ENCODE measurements around the gene CAPN9.

The CAPN9 gene

DNA sequence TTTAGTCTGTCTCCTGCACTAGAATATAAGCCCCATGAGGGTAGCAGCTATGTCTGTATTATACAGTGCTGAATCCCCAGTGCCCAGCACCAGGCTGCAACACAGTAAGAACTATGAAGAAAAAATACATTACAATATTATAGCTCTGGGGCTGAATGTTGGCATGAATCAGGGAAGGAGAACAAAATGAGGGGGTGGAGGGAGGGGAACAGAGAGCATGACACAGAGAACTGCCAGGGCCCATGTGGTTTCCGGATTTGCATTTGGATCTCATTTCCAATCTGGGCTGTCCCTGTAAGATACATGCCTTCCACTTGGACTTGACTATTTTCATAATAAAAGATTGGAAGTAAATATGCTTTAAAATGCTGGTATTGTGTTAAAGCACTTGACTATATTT lies 85.3 kb downstream of the CAPN9 start:
- TF ChIP-seq CTCF (IDR thresholded peaks at IDR 0.05): no peak
- peaks cover 0 to 74% (median 28%) of the 10 kb centered on the region in 4 donors for H3K4me1 ChIP-seq
- no peaks in the 10 kb centered on the region for H3K27me3 ChIP-seq
- no peak for DNase-seq
- H3K9me3 ChIP-seq: no peaks in the 10 kb centered on the region
- intact Hi-C loops (cut with DNase I; ENCODE audit: low total_unique reads): no loop called here
- no peak overlapping the region for H3K27ac ChIP-seq
- H3K36me3 ChIP-seq: peaks cover 0 to 10% (median 8%) of the 10 kb centered on the region in 3 donors
- H3K4me3 ChIP-seq: no peak overlapping the region

- intact Hi-C loops (cut with DNase I; ENCODE audit: low total_unique reads): no loop called here
- Histone ChIP-seq H3K4me1 (peaks cover 0 to 63% (median 20%) of the 10 kb centered on the region in 4 donors), H3K36me3 (peaks cover 9 to 21% (median 18%) of the 10 kb centered on the region in 3 donors), H3K9me3 (no peaks in the 10 kb centered on the region), H3K4me3 (no peak overlapping the region), H3K27me3 (no peaks in the 10 kb centered on the region), H3K27ac (no peak overlapping the region)
- TF ChIP-seq CTCF (IDR thresholded peaks at IDR 0.05): no peak
- no peak for DNase-seq
Measured at GRCh38 chr1:230833511-230833910, 86.3 kb downstream of the CAPN9 start.

DNA sequence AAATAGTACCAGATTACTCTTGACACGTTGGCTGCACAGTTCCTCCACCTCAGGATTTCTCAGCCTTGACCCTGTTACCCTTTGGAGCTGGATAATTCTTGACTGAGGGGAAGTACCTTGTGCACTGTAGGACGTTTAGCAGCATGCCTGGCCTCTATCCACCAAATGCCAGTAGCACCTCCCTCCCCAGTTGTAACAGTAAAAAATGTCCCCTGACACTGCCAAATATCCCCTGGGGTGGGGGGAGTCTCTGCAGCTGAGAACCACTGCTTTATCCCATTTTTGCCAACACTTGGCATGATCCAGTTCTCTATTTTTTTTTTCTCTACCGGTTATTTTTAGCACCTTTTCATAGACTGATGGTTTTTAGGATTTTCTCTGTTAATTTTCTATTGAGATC lies 87.1 kb downstream of the CAPN9 start:
- Histone ChIP-seq H3K4me1 (peaks cover 0 to 63% (median 16%) of the 10 kb centered on the region in 4 donors), H3K9me3 (no peaks in the 10 kb centered on the region), H3K27ac (peak overlapping the region in 1 of 2 donors; percentile 30), H3K4me3 (no peak overlapping the region), H3K27me3 (no peaks in the 10 kb centered on the region), H3K36me3 (peaks cover 16 to 28% (median 26%) of the 10 kb centered on the region in 3 donors)
- TF ChIP-seq CTCF (IDR thresholded peaks at IDR 0.05): no peak
- intact Hi-C loops (cut with DNase I; ENCODE audit: low total_unique reads): no loop called here
- DNase-seq: no peak

- no peak for TF ChIP-seq CTCF (IDR thresholded peaks at IDR 0.05)
- H3K27ac ChIP-seq: peak overlapping the region in 1 of 2 donors; percentile 25
- H3K4me1 ChIP-seq: peaks cover 0 to 73% (median 22%) of the 10 kb centered on the region in 4 donors
- DNase-seq: no peak
- no peaks in the 10 kb centered on the region for H3K27me3 ChIP-seq
- peaks cover 16 to 45% (median 30%) of the 10 kb centered on the region in 3 donors for H3K36me3 ChIP-seq
- no peak overlapping the region for H3K4me3 ChIP-seq
- intact Hi-C loops (cut with DNase I; ENCODE audit: low total_unique reads): no loop called here
- H3K9me3 ChIP-seq: no peaks in the 10 kb centered on the region
Measured at GRCh38 chr1:230836347-230836746, 89.2 kb downstream of the CAPN9 start.

GRCh38 chr1:230836793-230837192 lies 89.6 kb downstream of the CAPN9 start:
- peaks cover 20 to 50% (median 35%) of the 10 kb centered on the region in 3 donors for H3K36me3 ChIP-seq
- TF ChIP-seq CTCF (IDR thresholded peaks at IDR 0.05): no peak
- H3K27ac ChIP-seq: peak overlapping the region in 1 of 2 donors; percentile 25
- no peak overlapping the region for H3K4me3 ChIP-seq
- H3K4me1 ChIP-seq: peaks cover 0 to 73% (median 23%) of the 10 kb centered on the region in 4 donors
- DNase-seq: no peak
- no peaks in the 10 kb centered on the region for H3K9me3 ChIP-seq
- no peaks in the 10 kb centered on the region for H3K27me3 ChIP-seq
- intact Hi-C loops (cut with DNase I; ENCODE audit: low total_unique reads): no loop called here

- TF ChIP-seq CTCF (IDR thresholded peaks at IDR 0.05): no peak
- H3K9me3 ChIP-seq: no peaks in the 10 kb centered on the region
- H3K4me3 ChIP-seq: no peak overlapping the region
- peaks cover 0 to 68% (median 22%) of the 10 kb centered on the region in 4 donors for H3K4me1 ChIP-seq
- H3K27ac ChIP-seq: peak overlapping the region; percentile 24 to 48
- DNase-seq: no peak
- intact Hi-C loops (cut with DNase I; ENCODE audit: low total_unique reads): no loop called here
- H3K36me3 ChIP-seq: peaks cover 38 to 71% (median 52%) of the 10 kb centered on the region in 3 donors
- H3K27me3 ChIP-seq: no peaks in the 10 kb centered on the region
Measured at GRCh38 chr1:230839173-230839572, 92.0 kb downstream of the CAPN9 start.

Measured in tibial artery (tissue), 4 donors.